Nucleus accumbens (tissue), 56 donors: ENCODE measurements around the gene PGAM1.
"Not testable (repeated sequence)": the region's sequence is repeated elsewhere in the genome, so short reads cannot be mapped to it uniquely, and the experiment has no call there.

ENCODE experiments used
- DNase-seq, 56 donors: peaks; one replicate each; lab custom pipeline; 2025; lab: John Stamatoyannopoulos, UW

Gene PGAM1

GRCh38 chr10:97425964-97426775 lies at the start of gene PGAM1:
PGAM1 (plus strand) TSS chr10:97426191; CDS start chr10:97426308, 117 bp downstream.
- peak; percentile 55 to 97 (median 92) for DNase-seq

GRCh38 chr10:97376413-97376812 lies 49.6 kb upstream of the PGAM1 start:
- no peak for DNase-seq

GRCh38 chr10:97378933-97379921 lies 46.8 kb upstream of the PGAM1 start:
- no peak for DNase-seq

GRCh38 chr10:97380516-97380915 lies 45.5 kb upstream of the PGAM1 start:
- no peak for DNase-seq

GRCh38 chr10:97381626-97382025 lies 44.4 kb upstream of the PGAM1 start:
- no peak for DNase-seq

GRCh38 chr10:97383159-97383558 lies 42.8 kb upstream of the PGAM1 start:
- DNase-seq = no peak

GRCh38 chr10:97384156-97384555 lies 41.8 kb upstream of the PGAM1 start:
- no peak for DNase-seq

- DNase-seq = no peak
These were observed 41.4 kb upstream of the PGAM1 start for GRCh38 chr10:97384641-97385040.

- DNase-seq = no peak
These were observed 40.4 kb upstream of the PGAM1 start for GRCh38 chr10:97385565-97385964.

- DNase-seq = no peak
These were observed 37.8 kb upstream of the PGAM1 start for GRCh38 chr10:97388152-97388551.

- DNase-seq = no peak
These were observed 35.9 kb upstream of the PGAM1 start for GRCh38 chr10:97390091-97390490.

- no peak for DNase-seq
These were observed 32.9 kb upstream of the PGAM1 start for GRCh38 chr10:97393034-97393573.

GRCh38 chr10:97396056-97396455 lies 29.9 kb upstream of the PGAM1 start:
- peak in 37 of 56 donors; percentile 4 to 86 (median 35) for DNase-seq

GRCh38 chr10:97399843-97400545 lies 26.0 kb upstream of the PGAM1 start:
- peak in 4 of 56 donors; percentile 2 to 52 (median 14) for DNase-seq

GRCh38 chr10:97400665-97401454 lies 25.1 kb upstream of the PGAM1 start, which contains the start of gene RRP12:
RRP12 (minus strand) TSS chr10:97401340; CDS start chr10:97401231, 109 bp downstream.
- DNase-seq = peak in 55 of 56 donors; percentile 15 to 94 (median 81)

GRCh38 chr10:97401455-97401919 lies 24.5 kb upstream of the PGAM1 start:
- no peak for DNase-seq

GRCh38 chr10:97404044-97404443 lies 21.9 kb upstream of the PGAM1 start:
- no peak for DNase-seq

GRCh38 chr10:97406064-97406463 lies 19.9 kb upstream of the PGAM1 start:
- DNase-seq = peak in 3 of 56 donors; percentile 5 to 11 (median 10)

GRCh38 chr10:97406483-97406882 lies 19.5 kb upstream of the PGAM1 start:
- DNase-seq = not testable (repeated sequence)
